Hepatocyte (in vitro differentiated cells): ENCODE measurements around the gene NACA2.

ENCODE experiments used
- CTCF ChIP-seq: fragments of 200-600 bp; sonication (generic); IDR thresholded peaks from 2 replicates; pipeline ENCODE4 v1.5.1; 2016; ENCODE audit warnings: antibody characterized with exemption, mild to moderate bottlenecking; ENCODE audit not compliant: poor library complexity
- EZH2 ChIP-seq: fragments of 200-600 bp; sonication (generic); IDR thresholded peaks from 2 replicates; pipeline ENCODE4 v1.6.1; 2016; ENCODE audit warnings: antibody characterized with exemption, mild to moderate bottlenecking, borderline replicate concordance
- EZH2phosphoT487 ChIP-seq: fragments of 200-600 bp; sonication (generic); IDR thresholded peaks from one replicate; pipeline ENCODE4 v1.6.1; 2018; ENCODE audit warnings: antibody characterized with exemption, mild to moderate bottlenecking, low read depth, moderate library complexity; ENCODE audit not compliant: unreplicated experiment, severe bottlenecking

- TF ChIP-seq CTCF (no peak), EZH2 (no peak), EZH2phosphoT487 (no peak)
Measured at GRCh38 chr17:61618950-61619349, 27.9 kb upstream of the NACA2 start.
